22Rv1 (cell line): ENCODE measurements around the gene TBC1D16.

ENCODE experiments used
- CTCF ChIP-seq: fragments of 450-650 bp; IDR thresholded peaks from 2 replicates; pipeline ENCODE4 v1.5.1; 2017; ENCODE audit warnings: mild to moderate bottlenecking
- ZFX ChIP-seq: fragments of 450-650 bp; IDR thresholded peaks from 2 replicates; pipeline ENCODE4 v1.6.1; 2017; ENCODE audit warnings: antibody characterized with exemption, borderline replicate concordance

GRCh38 chr17:79938336-79939093 lies 97.2 kb downstream of the TBC1D16 start:
- no peak for TF ChIP-seq CTCF
- TF ChIP-seq ZFX = no peak
